Measurements from ENCODE around the gene PCDHGA5. TPM values are rescaled to one million over a fixed set of nuclear protein-coding genes. Genes with fewer than 3 reads are reported as not detected.
A peak's percentile ranks its signal among the peaks of the same experiment; 100 is the strongest.
"Not testable (repeated sequence)": the region's sequence is repeated elsewhere in the genome, so short reads cannot be mapped to it uniquely, and the experiment has no call there.

Gene PCDHGA5
- total RNA-seq, 1 donor from 2014 or later = 4.9 TPM

DNA sequence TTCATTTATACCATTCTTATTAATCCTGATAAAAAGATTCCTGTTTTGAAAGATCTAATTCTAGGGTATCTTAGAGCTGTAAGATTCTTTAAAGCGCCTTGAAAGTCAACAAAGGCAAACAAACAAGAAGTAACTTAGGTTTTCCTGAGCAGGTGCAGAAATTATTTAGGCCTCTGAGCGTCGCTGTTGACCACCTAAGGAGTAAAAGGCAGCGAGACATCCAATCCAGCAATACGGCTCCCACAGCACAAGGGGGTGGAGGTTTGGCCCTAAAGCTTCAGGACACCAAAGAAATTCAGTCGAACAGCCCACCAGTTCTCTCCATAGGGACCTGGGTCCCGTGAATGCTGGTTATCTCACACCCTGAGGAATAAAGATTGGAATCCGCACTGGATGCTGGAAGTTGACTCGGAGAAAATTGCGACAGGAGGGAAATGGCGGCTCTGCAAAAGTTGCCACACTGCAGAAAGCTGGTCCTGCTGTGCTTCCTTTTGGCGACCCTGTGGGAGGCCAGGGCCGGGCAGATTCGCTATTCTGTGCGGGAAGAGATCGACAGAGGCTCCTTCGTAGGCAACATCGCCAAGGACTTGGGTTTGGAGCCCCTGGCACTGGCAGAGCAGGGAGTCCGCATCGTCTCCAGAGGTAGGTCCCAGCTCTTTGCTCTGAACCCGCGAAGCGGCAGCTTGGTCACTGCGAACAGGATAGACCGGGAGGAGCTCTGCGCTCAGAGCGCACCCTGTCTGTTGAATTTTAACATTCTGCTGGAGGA is 25.2 kb upstream of the PCDHGA5 start, which contains the start of gene PCDHGA2:
TSS of gene PCDHGA2 (plus strand) at position 223 of the 769 bp plus-strand sequence.
- intact Hi-C loops (cut with micrococcal nuclease) = loop anchor here (10.0 kb wide), 1 partner anchor 226 kb away; no protein-coding TSS in a partner anchor
- no peak for DNase-seq
- peak within 1 kb of the TSS; percentile 85 for H3K27ac ChIP-seq (replicated peaks)
- no peaks in the 10 kb centered on the region for H3K36me3 ChIP-seq
- H3K4me1 ChIP-seq = no peaks in the 10 kb centered on the region
- peaks cover 96% of the 10 kb centered on the region for H3K9me3 ChIP-seq (replicated peaks)
- H3K4me3 ChIP-seq = peak within 1 kb of the TSS; percentile 65
- TF ChIP-seq, protein P1, sequence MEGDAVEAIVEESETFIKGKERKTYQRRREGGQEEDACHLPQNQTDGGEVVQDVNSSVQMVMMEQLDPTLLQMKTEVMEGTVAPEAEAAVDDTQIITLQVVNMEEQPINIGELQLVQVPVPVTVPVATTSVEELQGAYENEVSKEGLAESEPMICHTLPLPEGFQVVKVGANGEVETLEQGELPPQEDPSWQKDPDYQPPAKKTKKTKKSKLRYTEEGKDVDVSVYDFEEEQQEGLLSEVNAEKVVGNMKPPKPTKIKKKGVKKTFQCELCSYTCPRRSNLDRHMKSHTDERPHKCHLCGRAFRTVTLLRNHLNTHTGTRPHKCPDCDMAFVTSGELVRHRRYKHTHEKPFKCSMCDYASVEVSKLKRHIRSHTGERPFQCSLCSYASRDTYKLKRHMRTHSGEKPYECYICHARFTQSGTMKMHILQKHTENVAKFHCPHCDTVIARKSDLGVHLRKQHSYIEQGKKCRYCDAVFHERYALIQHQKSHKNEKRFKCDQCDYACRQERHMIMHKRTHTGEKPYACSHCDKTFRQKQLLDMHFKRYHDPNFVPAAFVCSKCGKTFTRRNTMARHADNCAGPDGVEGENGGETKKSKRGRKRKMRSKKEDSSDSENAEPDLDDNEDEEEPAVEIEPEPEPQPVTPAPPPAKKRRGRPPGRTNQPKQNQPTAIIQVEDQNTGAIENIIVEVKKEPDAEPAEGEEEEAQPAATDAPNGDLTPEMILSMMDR (IDR thresholded peaks at IDR 0.05; ENCODE audit: borderline replicate concordance) = peak; percentile 72
- no peaks in the 10 kb centered on the region for H3K27me3 ChIP-seq (ENCODE audit: low read depth)

DNA sequence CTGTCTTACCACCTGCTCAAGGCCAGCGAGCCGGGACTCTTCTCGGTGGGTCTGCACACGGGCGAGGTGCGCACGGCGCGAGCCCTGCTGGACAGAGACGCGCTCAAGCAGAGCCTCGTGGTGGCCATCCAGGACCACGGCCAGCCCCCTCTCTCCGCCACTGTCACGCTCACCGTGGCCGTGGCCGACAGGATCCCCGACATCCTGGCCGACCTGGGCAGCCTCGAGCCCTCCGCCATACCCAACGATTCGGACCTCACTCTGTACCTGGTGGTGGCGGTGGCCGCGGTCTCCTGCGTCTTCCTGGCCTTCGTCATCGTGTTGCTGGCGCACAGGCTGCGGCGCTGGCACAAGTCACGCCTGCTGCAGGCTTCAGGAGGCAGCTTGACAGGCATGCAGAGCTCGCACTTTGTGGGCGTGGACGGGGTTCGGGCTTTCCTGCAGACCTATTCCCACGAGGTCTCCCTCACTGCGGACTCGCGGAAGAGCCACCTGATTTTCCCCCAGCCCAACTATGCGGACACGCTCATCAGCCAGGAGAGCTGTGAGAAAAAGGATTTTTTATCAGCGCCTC is 23.1 kb upstream of the PCDHGA5 start:
- not testable (repeated sequence) for H3K27me3 ChIP-seq (ENCODE audit: low read depth)
- H3K4me3 ChIP-seq = peak overlapping the region; percentile 65

DNA sequence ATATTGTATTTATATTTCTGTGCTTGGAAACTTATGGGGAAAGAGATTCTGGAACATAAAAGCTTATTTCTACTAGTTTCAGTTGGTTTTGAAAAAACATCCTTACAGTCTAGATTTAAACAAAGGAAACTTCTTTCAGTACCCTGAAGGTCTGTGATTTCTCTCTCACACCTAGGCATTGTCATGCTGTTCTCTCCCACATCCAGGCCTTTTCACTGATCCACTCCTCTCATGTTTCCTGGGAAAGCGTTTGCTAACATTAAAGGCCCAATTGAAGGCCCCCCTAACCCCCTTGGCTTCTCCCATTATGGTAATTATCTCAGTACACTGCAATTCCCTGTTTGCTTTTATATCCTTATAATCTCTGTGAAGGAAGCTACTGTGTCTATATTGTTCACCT is 21.2 kb upstream of the PCDHGA5 start:
- Histone ChIP-seq H3K27ac (replicated peaks) (peak overlapping the region; percentile 84), H3K4me1 (peaks cover 21% of the 10 kb centered on the region), H3K36me3 (peaks cover 10% of the 10 kb centered on the region), H3K9me3 (replicated peaks) (peaks cover 99% of the 10 kb centered on the region), H3K27me3 (ENCODE audit: low read depth) (no peaks in the 10 kb centered on the region), H3K4me3 (peak overlapping the region; percentile 65)
- intact Hi-C loops (cut with micrococcal nuclease) = no loop called here
- TF ChIP-seq, protein P1 (IDR thresholded peaks at IDR 0.05; ENCODE audit: borderline replicate concordance) = no peak
- DNase-seq = no peak

More for the DNA sequence above, 23.1 kb upstream of the PCDHGA5 start:
- intact Hi-C loops (cut with micrococcal nuclease); DNase-seq; H3K4me1 ChIP-seq; H3K36me3 ChIP-seq: not testable (repeated sequence)
- Histone ChIP-seq H3K27ac (replicated peaks) (peak overlapping the region; percentile 84), H3K9me3 (replicated peaks) (peaks cover 98% of the 10 kb centered on the region)

DNA sequence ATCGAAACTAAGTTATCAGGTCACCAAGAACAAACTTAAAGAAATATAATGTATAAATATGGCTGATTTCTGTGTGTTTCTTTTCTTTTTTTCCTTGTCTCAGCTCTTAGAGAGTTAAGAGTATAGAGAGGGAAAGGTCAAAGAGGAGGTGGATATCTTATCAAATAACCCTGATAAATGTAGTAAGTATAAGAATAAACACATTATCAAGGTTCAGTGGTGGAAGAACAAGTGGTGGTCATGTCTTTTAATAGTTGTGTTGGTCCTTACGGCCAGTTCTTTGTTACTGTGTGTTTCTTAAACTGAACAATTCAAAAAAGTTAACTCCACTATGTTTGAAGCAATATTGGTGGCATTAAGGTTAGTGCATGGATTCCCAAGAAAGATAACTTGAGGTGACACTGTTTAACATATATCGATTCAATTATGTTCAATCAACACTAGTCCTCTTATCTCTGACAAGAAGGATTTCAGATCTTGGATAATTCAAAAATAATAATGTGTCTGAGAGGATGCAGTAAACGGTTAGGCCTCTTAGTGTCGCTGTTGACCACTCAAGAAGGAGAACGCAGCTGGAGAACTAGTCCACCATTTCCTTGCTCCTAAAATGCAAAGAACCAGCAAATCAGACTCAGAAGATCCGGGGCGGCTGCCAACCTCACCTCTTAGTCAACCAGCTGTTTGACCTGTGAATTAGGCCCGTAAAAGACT is 20.6 kb upstream of the PCDHGA5 start, which contains the start of gene PCDHGA3:
TSS of gene PCDHGA3 (plus strand) at position 588 of the 711 bp plus-strand sequence. CDS start 205 bp downstream, outside the sequence.
- Histone ChIP-seq H3K9me3 (replicated peaks) (peaks cover 99% of the 10 kb centered on the region), H3K36me3 (peaks cover 17% of the 10 kb centered on the region), H3K27me3 (ENCODE audit: low read depth) (no peaks in the 10 kb centered on the region), H3K27ac (replicated peaks) (peak within 1 kb of the TSS; percentile 84), H3K4me1 (peaks cover 22% of the 10 kb centered on the region), H3K4me3 (peak within 1 kb of the TSS; percentile 65)
- DNase-seq = no peak
- TF ChIP-seq, protein P1 (IDR thresholded peaks at IDR 0.05; ENCODE audit: borderline replicate concordance) = peak; percentile 72
- intact Hi-C loops (cut with micrococcal nuclease) = no loop called here

DNA sequence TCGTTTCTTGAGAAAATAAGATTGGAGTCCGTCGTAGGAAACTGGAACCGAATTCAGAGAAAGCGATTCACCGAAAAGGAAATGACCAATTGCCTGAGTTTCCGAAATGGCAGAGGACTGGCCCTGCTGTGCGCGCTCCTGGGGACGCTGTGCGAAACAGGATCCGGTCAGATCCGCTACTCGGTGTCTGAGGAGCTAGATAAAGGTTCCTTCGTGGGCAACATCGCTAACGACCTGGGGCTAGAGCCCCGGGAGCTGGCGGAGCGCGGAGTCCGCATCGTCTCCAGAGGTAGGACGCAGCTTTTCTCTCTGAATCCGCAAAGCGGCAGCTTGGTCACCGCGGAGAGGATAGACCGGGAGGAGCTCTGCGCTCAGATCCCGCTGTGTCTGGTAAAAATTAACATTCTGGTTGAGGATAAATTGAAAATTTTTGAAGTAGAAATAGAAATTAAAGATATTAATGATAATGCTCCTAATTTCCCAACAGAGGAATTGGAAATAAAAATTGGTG is 20.0 kb upstream of the PCDHGA5 start:
- peak overlapping the region; percentile 84 for H3K27ac ChIP-seq (replicated peaks)
- H3K4me3 ChIP-seq = peak overlapping the region; percentile 65
- DNase-seq = no peak
- H3K27me3 ChIP-seq (ENCODE audit: low read depth) = no peaks in the 10 kb centered on the region
- peaks cover 18% of the 10 kb centered on the region for H3K36me3 ChIP-seq
- TF ChIP-seq, protein P1 (IDR thresholded peaks at IDR 0.05; ENCODE audit: borderline replicate concordance) = no peak
- peaks cover 26% of the 10 kb centered on the region for H3K4me1 ChIP-seq
- peaks cover 99% of the 10 kb centered on the region for H3K9me3 ChIP-seq (replicated peaks)
- intact Hi-C loops (cut with micrococcal nuclease) = no loop called here
